Fibroblast of villous mesenchyme (primary cell): Measurements from ENCODE around the gene CD81. TPM values are rescaled to one million over a fixed set of nuclear protein-coding genes. Genes with fewer than 3 reads are reported as not detected.
A peak's percentile ranks its signal among the peaks of the same experiment; 100 is the strongest.

Source experiments
- DNase-seq: peaks from one replicate; pipeline ENCODE4 v3.0.0-alpha.2; 2010; ENCODE audit warnings: low read depth
- H3K4me3 ChIP-seq: 2 replicates; pipeline ENCODE4 v1.5.1; 2011; ENCODE audit warnings: low read depth, mild to moderate bottlenecking, low read length
- total RNA-seq: library from RNA; depleted of rRNA; stranded (reverse); fragments of >200 nt; gene quantifications from 2 replicates; pipeline ENCODE4 v1.2.3, GENCODE V29; 2012
- TF ChIP-seq, protein P1 (sequence below): IDR thresholded peaks from 2 replicates; pipeline ENCODE4 v1.5.1; 2012; ENCODE audit warnings: low read depth, mild to moderate bottlenecking, low read length; ENCODE audit not compliant: insufficient read depth

The CD81 gene
- total RNA-seq, 1 donor: 257 TPM

DNA sequence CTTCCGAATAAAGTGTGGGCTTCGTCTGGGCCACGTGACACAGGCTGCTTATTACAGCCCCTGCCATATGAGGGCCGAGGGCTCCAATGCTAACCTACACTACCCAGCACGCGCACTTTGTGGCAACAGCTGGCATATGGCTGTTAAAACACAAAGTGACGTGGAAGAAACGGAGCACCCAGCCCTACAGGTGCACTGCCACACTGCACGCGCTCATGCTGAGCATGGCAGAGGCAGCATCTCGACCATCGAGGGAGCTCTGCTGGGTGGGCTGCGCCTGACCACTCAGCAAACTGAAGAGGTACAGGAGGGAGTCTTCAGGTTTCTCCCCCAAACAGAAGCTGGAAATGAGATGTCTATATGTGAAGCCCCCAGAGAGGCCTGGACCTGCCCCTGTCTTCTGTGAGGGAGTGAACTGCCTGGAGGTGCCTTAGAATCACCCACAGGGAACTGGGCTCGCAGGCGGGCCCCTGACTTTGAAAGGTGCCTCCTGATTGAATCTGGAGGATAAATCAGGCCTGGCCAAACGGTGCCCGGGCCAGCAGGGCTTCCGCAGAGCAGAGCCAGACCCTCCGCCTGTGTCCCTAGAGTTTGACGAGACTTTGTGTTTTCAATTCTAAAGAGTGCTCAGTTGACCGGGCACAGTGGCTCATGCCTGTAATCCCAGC, 41.7 kb downstream of the CD81 start:
- DNase-seq: no peak
- no peak overlapping the region for H3K4me3 ChIP-seq
- TF ChIP-seq, protein P1, sequence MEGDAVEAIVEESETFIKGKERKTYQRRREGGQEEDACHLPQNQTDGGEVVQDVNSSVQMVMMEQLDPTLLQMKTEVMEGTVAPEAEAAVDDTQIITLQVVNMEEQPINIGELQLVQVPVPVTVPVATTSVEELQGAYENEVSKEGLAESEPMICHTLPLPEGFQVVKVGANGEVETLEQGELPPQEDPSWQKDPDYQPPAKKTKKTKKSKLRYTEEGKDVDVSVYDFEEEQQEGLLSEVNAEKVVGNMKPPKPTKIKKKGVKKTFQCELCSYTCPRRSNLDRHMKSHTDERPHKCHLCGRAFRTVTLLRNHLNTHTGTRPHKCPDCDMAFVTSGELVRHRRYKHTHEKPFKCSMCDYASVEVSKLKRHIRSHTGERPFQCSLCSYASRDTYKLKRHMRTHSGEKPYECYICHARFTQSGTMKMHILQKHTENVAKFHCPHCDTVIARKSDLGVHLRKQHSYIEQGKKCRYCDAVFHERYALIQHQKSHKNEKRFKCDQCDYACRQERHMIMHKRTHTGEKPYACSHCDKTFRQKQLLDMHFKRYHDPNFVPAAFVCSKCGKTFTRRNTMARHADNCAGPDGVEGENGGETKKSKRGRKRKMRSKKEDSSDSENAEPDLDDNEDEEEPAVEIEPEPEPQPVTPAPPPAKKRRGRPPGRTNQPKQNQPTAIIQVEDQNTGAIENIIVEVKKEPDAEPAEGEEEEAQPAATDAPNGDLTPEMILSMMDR: no peak

DNA sequence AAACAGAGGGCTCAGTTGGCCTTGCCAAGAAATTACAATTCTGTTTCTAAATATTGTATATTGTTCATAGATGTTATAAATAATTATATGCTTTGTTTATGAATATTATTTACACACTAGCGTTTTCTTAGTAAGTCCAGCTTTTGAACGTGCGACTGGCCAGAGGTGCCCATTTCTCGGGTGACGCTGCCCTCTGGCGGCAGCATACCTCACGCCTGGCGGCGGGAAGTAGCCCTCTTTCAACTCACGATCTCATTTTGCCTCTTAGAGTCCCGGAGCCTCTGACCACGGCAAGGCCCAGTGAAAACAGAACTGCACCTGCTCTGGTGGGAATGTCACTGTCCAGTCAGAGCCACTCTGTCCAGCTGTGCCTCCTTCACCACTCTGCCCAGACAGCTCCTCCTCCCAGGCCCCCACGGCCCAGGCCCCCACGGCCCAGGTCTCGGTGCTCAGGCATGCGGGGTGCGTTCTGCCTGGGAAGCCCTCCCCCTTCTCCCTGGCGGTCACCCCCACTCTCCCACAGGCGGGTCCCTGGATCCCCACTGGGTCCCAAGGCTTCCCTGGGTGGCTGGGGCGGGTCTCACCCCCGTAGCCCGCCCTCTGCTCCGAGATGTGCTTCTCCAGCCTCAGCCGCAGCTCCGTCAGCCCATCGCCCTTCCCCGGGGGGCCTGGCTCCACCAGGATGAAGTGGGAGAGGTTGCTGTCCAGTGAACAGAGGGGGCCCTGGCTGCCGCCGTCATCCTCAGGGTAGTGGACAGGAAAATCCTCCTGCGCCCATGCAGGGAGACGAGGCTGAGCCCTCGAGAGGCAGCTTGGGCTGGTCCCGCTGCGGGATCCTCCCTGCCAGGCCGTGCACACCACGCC, 42.8 kb downstream of the CD81 start:
- TF ChIP-seq, protein P1: peak; percentile 86
- peak; percentile 78 for DNase-seq

DNA sequence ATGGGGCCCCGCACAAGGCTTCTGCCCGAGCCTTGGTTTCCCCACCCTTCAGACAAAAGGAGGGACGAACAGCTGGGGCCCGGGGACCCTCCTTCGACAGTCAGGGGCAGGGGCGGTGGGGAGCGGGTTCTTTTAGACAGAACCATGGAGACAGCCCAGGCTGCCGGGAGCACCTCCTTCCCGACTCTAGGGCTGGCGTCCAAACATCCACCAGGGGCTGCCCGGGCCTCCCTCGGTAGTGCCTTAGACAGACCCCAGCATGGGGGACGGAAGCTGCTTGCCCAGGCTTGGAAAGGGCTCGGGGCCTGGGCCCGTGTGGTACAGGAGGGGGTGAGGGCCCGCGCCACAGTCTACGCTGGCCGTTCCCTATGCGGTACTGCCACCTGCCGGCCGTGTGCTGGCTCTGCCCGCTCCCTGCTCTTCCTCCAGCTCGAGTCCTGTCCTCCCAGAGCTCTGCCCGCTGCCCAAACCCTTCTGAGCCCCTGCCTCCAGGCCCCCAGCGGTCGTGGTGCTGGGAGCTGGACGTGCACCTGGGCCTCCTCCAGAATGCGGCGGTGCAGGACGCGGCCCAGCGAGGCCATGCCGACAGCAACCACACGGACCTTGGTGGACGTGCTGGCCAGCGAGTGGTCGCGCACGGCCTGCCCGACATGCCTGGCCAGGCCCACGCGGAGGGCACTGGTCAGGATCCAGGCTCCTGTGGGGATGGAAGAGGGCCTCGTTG, 43.6 kb downstream of the CD81 start:
- H3K4me3 ChIP-seq: no peak overlapping the region
- DNase-seq: peak; percentile 62
- TF ChIP-seq, protein P1: peak; percentile 90

More for the DNA sequence above, 42.8 kb downstream of the CD81 start:
- no peak overlapping the region for H3K4me3 ChIP-seq

DNA sequence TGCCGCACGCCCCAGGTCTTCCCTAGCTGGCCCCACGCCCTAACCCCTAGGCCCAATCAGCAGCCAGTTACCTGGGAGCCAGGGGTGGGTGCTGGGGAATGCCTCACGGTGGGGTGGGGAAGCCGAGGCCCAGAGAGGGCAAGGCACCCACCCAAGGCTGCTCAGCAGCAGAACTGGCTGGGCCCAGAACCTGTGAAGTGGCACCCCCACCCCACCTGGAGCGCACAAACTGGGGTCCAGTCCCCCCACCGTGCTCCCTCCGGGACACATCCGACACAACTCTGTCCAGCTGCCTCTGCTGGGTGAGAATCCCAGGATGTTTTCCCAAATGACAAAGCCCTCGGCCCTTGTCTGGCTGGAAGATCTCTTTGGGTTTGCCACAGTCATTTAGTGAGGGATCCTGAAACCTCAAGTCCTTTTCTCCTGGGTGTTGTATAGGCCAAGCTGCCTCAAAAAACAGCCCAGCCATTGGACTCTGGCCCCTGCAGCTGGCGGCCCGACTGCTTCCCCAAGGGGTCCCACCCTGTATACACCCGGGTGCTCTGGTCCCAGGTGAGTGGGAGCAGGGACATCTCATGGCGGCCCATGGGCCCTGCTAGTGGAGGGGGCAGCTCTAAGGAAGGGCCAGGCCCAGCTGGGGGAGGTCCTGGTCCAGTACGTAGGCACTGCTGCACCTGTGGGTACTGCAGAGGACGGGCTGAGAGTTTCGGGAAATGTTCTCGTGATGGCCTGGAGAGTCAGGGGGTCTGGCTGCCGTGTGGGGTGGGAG, 44.3 kb downstream of the CD81 start:
- no peak for DNase-seq
- H3K4me3 ChIP-seq: no peak overlapping the region
- TF ChIP-seq, protein P1: no peak

DNA sequence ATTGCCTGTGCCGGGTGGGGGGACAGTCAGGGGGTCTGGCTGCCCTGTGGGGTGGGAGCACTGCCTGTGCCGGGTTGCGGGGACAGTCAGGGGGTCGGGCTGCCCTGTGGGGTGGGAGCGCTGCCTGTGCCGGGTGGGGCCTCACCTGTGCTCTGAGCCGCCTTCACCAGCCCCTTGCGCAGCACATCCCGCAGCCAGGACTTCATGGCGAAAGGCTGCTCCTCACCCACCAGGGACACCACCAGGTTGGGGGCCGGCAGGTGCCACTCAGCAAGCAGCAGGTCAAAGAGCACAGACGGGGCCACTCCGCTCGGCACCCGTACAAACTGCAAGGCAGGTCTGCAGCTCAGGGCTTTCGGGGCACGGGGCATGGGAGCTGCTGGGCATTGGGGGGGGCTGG, 44.9 kb downstream of the CD81 start:
- H3K4me3 ChIP-seq: no peak overlapping the region
- TF ChIP-seq, protein P1: no peak
- DNase-seq: no peak

DNA sequence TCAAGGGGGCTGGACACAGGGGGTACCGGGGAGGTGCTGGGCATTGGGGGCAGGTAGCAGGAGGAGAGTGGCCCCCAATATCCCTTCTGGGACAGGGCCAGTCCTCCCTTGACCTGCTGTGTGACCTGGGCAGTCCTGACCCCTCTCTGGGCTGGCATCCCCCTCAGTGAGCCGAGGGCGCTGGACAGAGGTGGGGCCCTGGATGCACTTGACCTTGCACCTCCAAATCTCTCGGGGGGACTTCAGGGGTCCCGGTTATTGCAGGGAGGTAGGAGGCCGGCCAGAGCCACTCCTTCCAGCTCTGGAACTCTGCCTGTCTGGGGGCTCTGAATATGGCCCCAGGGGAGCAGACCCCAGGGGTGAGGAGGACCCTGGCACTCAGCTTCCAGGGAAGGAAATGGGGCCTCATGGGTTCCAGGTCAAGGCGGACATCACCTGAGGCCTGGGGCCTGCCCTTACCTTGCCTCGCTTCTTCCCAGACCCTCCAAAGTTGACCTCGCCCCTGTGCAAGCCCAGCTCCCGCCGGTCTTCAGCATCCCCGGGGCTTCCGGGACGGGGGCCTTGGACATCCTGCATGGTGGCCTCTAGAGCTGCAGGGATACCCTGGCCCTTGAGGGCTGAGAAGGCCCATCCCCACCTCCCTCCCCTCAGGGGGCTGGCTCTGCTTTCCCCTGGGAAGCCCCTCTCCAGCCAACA, 45.5 kb downstream of the CD81 start:
- no peak for DNase-seq
- TF ChIP-seq, protein P1: no peak
- no peak overlapping the region for H3K4me3 ChIP-seq
